NT2/D1 (cell line): ENCODE data around the gene ARHGEF38.

Experiments used
- DNase-seq: peaks from one replicate; pipeline ENCODE4 v3.0.0-alpha.2; 2011; ENCODE audit warnings: low read depth, low spot score
- H3K27me3 ChIP-seq: 2 replicates; pipeline ENCODE4 v1.6.0; 2011; ENCODE audit warnings: mild to moderate bottlenecking; ENCODE audit not compliant: insufficient read length, insufficient read depth
- H3K36me3 ChIP-seq: 2 replicates; pipeline ENCODE4 v1.6.1; 2011; ENCODE audit warnings: mild to moderate bottlenecking, low read length, mixed read lengths; ENCODE audit not compliant: insufficient read depth, insufficient read length
- H3K4me1 ChIP-seq: 2 replicates; pipeline ENCODE4 v1.5.1; 2011; ENCODE audit not compliant: insufficient read depth, insufficient read length
- H3K4me3 ChIP-seq: 2 replicates; pipeline ENCODE4 v1.5.1; 2011; ENCODE audit warnings: low read depth; ENCODE audit not compliant: insufficient read length
- H3K9ac ChIP-seq: 2 replicates; pipeline ENCODE4 v1.6.0; 2011; ENCODE audit warnings: low read depth; ENCODE audit not compliant: insufficient read length
- H3K9me3 ChIP-seq: 2 replicates; pipeline ENCODE4 v1.5.1; 2011; ENCODE audit warnings: mild to moderate bottlenecking, low read length; ENCODE audit not compliant: insufficient read depth
- SUZ12 ChIP-seq: IDR thresholded peaks from 2 replicates; pipeline ENCODE4 v1.6.1; 2011; ENCODE audit not compliant: insufficient read length, insufficient read depth; ENCODE audit errors: extremely low read depth
- YY1 ChIP-seq: IDR thresholded peaks from 2 replicates; pipeline ENCODE4 v1.6.1; 2011; ENCODE audit not compliant: insufficient read length, insufficient read depth
- ZNF274 ChIP-seq: IDR thresholded peaks from 2 replicates; pipeline ENCODE4 v1.6.1; 2011; ENCODE audit warnings: mild to moderate bottlenecking, low read depth, low read length

ARHGEF38 gene

DNA sequence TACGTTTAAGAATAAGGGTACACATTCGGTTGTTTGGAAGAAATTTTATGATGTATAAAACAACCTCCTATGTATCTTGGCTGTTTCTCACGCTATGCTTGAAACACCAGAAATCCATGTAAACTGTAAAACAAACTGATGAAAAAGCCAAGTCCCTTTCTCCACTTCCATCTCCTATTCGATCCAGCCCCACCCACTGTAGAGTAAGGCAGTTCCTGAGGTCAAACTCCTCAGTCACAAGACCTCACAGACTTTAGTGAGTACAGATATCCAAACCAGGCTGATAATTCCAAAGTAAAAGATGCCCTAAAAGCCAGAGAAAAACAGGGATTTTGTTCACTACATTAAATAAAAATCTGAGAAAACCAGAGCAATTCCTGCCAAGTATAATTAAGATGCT, 45.6 kb downstream of the ARHGEF38 start:
- Histone ChIP-seq H3K9me3 (no peaks in the 10 kb centered on the region), H3K36me3 (no peaks in the 10 kb centered on the region), H3K4me1 (no peaks in the 10 kb centered on the region), H3K4me3 (no peak overlapping the region), H3K27me3 (no peaks in the 10 kb centered on the region), H3K9ac (no peak overlapping the region)
- no peak for DNase-seq
- no peak for TF ChIP-seq YY1
- no peak for TF ChIP-seq ZNF274
- TF ChIP-seq SUZ12 = no peak

- no peak for TF ChIP-seq YY1
- no peak for TF ChIP-seq SUZ12
- TF ChIP-seq ZNF274 = no peak
- Histone ChIP-seq H3K36me3 (no peaks in the 10 kb centered on the region), H3K4me3 (no peak overlapping the region)
These were observed 46.4 kb downstream of the ARHGEF38 start for GRCh38 chr4:105598787-105599186.

DNA sequence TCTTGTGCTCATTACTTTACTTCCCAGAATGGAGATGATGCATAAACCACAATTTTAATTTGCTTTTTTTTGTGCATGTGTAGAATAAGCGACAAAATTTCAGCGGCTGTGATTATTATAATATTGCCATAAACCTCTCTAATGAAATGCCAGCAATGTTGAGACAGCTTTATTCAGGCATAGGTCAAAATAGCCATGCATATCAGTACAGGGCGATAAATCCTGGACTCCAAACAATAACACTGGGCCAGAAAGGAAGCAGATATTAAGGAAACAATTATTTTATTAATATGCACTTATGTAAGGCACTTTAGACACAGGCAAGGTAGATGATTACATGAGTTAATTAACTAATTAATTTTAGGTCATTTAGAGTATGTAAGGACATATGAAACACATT, 47.1 kb downstream of the ARHGEF38 start:
- no peaks in the 10 kb centered on the region for H3K9me3 ChIP-seq
- H3K36me3 ChIP-seq = no peaks in the 10 kb centered on the region
- no peak for TF ChIP-seq YY1
- no peak for TF ChIP-seq SUZ12
- no peak for TF ChIP-seq ZNF274
- no peaks in the 10 kb centered on the region for H3K4me1 ChIP-seq
- no peaks in the 10 kb centered on the region for H3K27me3 ChIP-seq
- DNase-seq = no peak
- no peak overlapping the region for H3K4me3 ChIP-seq
- H3K9ac ChIP-seq = no peak overlapping the region

More at GRCh38 chr4:105598787-105599186, 46.4 kb downstream of the ARHGEF38 start:
- no peak overlapping the region for H3K9ac ChIP-seq
- no peaks in the 10 kb centered on the region for H3K4me1 ChIP-seq
- no peak for DNase-seq
- no peaks in the 10 kb centered on the region for H3K9me3 ChIP-seq
- H3K27me3 ChIP-seq = no peaks in the 10 kb centered on the region

- Histone ChIP-seq H3K27me3 (no peaks in the 10 kb centered on the region), H3K4me1 (no peaks in the 10 kb centered on the region), H3K36me3 (no peaks in the 10 kb centered on the region), H3K4me3 (no peak overlapping the region), H3K9ac (no peak overlapping the region), H3K9me3 (no peaks in the 10 kb centered on the region)
- no peak for TF ChIP-seq YY1
- TF ChIP-seq ZNF274 = no peak
- TF ChIP-seq SUZ12 = no peak
- no peak for DNase-seq
These were observed 47.7 kb downstream of the ARHGEF38 start for GRCh38 chr4:105599932-105600655.

GRCh38 chr4:105600951-105601350, 48.5 kb downstream of the ARHGEF38 start:
- no peaks in the 10 kb centered on the region for H3K27me3 ChIP-seq
- TF ChIP-seq ZNF274 = no peak
- H3K9me3 ChIP-seq = no peaks in the 10 kb centered on the region
- H3K4me1 ChIP-seq = no peaks in the 10 kb centered on the region
- H3K36me3 ChIP-seq = no peaks in the 10 kb centered on the region
- no peak for DNase-seq
- H3K9ac ChIP-seq = no peak overlapping the region
- H3K4me3 ChIP-seq = no peak overlapping the region

DNA sequence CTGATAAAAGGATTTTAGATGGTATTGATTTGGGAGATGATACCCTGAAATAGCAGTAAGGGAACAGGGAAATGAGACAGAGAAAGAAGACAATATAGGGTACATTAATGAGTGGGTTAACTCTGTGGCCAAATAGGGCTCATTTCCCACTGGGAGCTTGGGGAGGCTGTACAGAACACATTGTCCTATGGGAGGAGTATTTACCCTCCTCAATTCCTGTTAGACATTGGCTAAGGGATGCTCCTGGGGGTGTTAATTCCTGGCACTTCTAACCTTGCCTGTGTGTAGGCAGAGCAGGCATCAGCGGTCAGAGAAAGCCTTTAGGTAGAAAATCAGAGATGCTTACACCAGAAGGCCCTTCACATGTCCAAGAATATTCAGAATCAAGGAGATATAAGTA, 49.0 kb downstream of the ARHGEF38 start:
- H3K9me3 ChIP-seq = no peaks in the 10 kb centered on the region
- H3K9ac ChIP-seq = no peak overlapping the region
- H3K27me3 ChIP-seq = no peaks in the 10 kb centered on the region
- H3K4me3 ChIP-seq = no peak overlapping the region
- H3K4me1 ChIP-seq = no peaks in the 10 kb centered on the region
- no peaks in the 10 kb centered on the region for H3K36me3 ChIP-seq
- TF ChIP-seq SUZ12 (no peak), ZNF274 (no peak), YY1 (no peak)
- DNase-seq = no peak

GRCh38 chr4:105603158-105603557, 50.7 kb downstream of the ARHGEF38 start:
- TF ChIP-seq SUZ12 (no peak), ZNF274 (no peak), YY1 (no peak)
- Histone ChIP-seq H3K36me3 (no peaks in the 10 kb centered on the region), H3K27me3 (no peaks in the 10 kb centered on the region), H3K4me3 (no peak overlapping the region), H3K9me3 (no peaks in the 10 kb centered on the region), H3K4me1 (no peaks in the 10 kb centered on the region), H3K9ac (no peak overlapping the region)
- no peak for DNase-seq
